ENCODE results near the gene FRMD4A.

FRMD4A gene

DNA sequence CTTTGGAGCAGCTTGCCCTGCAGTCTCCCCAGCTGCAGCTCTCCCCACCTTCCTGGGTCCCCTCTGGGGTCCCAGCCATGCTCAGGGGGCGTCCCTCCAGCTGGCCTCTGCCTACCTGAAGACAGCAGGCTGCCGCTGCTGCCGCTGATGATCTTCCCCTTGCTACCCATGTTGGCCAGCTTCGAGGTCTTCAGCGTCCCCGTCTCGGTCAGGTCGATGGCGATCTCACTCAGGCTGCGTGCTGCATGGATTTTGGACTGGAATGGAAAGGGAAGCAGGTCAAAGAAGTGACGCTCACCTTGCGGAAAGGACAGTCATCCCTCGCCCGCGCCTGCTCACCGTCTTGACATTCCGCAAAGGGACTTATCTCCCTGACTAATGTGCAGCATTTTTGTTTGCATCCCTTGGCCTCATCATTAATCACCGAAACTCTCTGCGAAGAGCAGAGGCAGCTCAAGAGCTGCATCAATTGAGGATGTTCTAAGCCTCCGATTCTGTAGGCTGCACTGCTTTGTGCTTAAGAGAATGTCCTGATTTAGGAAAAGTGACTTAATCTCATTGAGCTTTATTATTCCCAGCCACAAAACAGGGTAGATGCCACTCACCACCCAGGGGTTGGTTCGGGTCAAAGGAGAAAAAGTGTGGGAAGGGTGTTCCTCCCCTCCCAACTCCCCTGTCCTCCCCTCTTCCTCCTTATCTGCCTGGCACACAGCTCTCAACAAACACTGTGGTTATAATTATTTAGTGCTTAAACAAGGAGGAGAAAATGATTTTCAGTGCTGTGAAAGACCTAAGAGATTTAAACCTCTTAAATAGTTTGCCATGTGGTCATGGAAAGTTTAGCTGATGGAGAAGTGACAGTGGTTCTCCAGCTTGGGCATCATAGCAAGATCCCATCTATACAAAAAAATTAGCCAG is 636.7 kb downstream of the FRMD4A start:
- peaks cover 3 to 80% (median 59%) of the 10 kb centered on the region in 5 donors for H3K36me3 ChIP-seq (ENCODE audit: control insufficient read depth in 5 of 5, insufficient read depth in 5 of 5, low read length in 5 of 5)
- no peaks in the 10 kb centered on the region for H3K9me3 ChIP-seq (ENCODE audit: control insufficient read depth in 5 of 5, low read length in 5 of 5)
- H3K27ac ChIP-seq (ENCODE audit: low read depth, low read length) = no peak overlapping the region
- no peaks in the 10 kb centered on the region for H3K27me3 ChIP-seq (ENCODE audit: control insufficient read depth in 5 of 5, insufficient read depth in 4 of 5, low read length in 5 of 5)
- H3K9ac ChIP-seq (ENCODE audit: low read length in 5 of 5) = no peak overlapping the region
- H3K4me3 ChIP-seq (ENCODE audit: low read depth in 1 of 5, low read length in 5 of 5) = no peak overlapping the region
- peaks cover 0 to 26% (median 16%) of the 10 kb centered on the region in 5 donors for H3K4me1 ChIP-seq (ENCODE audit: control insufficient read depth in 5 of 5, insufficient read depth in 5 of 5, low read length in 5 of 5)

DNA sequence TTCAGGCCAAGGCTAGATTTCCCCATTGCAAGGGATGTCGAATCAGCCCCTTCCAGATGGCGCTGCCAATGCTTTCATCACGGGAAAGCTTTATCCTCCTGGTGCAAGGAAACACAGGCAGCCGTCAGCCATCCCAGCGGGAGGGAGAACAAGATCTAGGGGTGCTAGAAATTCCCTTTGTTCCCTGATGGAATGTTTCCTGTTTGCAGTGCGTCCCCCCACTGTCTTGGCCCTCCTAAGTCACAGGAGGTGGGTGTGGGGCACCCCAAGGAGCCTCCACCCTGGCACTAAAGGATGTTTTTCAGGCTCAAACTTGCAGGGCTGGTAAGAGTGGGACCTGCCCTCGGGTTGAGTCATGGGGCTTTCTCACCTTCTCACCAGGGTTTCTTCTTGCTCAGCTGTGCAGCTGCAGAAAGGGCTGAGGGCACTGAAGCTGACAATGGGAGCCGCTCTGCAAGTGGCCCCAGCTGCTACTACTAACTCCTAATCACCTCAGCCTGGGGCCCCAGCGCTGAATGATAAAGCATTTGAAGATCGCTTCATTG is 640.4 kb downstream of the FRMD4A start:
- no peak overlapping the region for H3K4me3 ChIP-seq (ENCODE audit: low read depth in 1 of 5, low read length in 5 of 5)
- peak overlapping the region; percentile 70 for H3K27ac ChIP-seq (ENCODE audit: low read depth, low read length)
- no peaks in the 10 kb centered on the region for H3K27me3 ChIP-seq (ENCODE audit: control insufficient read depth in 5 of 5, insufficient read depth in 4 of 5, low read length in 5 of 5)
- peaks cover 3 to 66% (median 40%) of the 10 kb centered on the region in 5 donors for H3K36me3 ChIP-seq (ENCODE audit: control insufficient read depth in 5 of 5, insufficient read depth in 5 of 5, low read length in 5 of 5)
- no peak overlapping the region for H3K9ac ChIP-seq (ENCODE audit: low read length in 5 of 5)
- H3K9me3 ChIP-seq (ENCODE audit: control insufficient read depth in 5 of 5, low read length in 5 of 5) = no peaks in the 10 kb centered on the region
- H3K4me1 ChIP-seq (ENCODE audit: control insufficient read depth in 5 of 5, insufficient read depth in 5 of 5, low read length in 5 of 5) = peaks cover 1 to 27% (median 25%) of the 10 kb centered on the region in 5 donors

DNA sequence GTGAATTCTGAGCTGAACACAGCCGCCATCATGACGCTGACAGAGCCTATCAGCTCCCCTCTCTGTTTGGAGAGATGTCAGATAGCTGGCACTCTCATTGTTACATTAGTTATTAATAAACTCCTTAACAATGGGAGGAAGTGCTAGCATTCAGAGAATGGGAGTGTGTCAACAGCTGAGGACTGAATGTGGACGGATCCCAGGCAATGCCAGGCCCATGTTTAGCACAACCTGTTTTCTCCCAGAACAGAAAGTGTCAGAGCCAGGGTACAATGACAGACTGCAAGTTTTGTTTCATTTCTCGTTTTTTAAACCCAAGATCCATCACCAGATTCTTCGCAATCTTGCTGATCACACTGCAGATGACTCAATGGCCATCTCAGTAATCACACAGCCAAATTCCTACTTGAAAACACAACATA is 644.4 kb downstream of the FRMD4A start:
- Histone ChIP-seq H3K9me3 (ENCODE audit: control insufficient read depth in 5 of 5, low read length in 5 of 5) (no peaks in the 10 kb centered on the region), H3K9ac (ENCODE audit: low read length in 5 of 5) (no peak overlapping the region), H3K27me3 (ENCODE audit: control insufficient read depth in 5 of 5, insufficient read depth in 4 of 5, low read length in 5 of 5) (no peaks in the 10 kb centered on the region), H3K27ac (ENCODE audit: low read depth, low read length) (peak overlapping the region; percentile 91), H3K4me1 (ENCODE audit: control insufficient read depth in 5 of 5, insufficient read depth in 5 of 5, low read length in 5 of 5) (peaks cover 9 to 50% (median 47%) of the 10 kb centered on the region in 5 donors), H3K36me3 (ENCODE audit: control insufficient read depth in 5 of 5, insufficient read depth in 5 of 5, low read length in 5 of 5) (peaks cover 3 to 49% (median 25%) of the 10 kb centered on the region in 5 donors), H3K4me3 (ENCODE audit: low read depth in 1 of 5, low read length in 5 of 5) (no peak overlapping the region)

DNA sequence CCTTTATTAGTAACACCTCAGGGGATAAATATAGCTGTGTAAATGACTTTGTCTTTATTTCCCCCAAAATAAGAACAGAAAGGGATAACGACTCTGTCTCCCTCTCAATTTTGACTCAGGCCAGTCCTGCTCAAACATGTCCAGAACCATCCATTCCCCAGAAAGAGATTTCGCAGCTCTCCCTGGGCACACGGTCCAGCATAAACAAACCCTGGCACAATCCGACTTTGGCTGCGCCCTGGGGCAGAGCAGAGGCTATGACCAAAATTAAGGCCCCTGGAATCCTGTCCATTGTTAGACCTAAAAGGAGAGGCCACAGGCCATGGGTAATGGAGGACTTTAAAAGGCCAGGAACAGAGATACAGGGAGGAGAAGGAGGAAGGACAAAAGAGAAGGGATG is 644.8 kb downstream of the FRMD4A start:
- Histone ChIP-seq H3K27ac (ENCODE audit: low read depth, low read length) (peak overlapping the region; percentile 91), H3K4me3 (ENCODE audit: low read depth in 1 of 5, low read length in 5 of 5) (no peak overlapping the region), H3K9me3 (ENCODE audit: control insufficient read depth in 5 of 5, low read length in 5 of 5) (no peaks in the 10 kb centered on the region), H3K27me3 (ENCODE audit: control insufficient read depth in 5 of 5, insufficient read depth in 4 of 5, low read length in 5 of 5) (no peaks in the 10 kb centered on the region), H3K9ac (ENCODE audit: low read length in 5 of 5) (no peak overlapping the region), H3K36me3 (ENCODE audit: control insufficient read depth in 5 of 5, insufficient read depth in 5 of 5, low read length in 5 of 5) (peaks cover 3 to 48% (median 20%) of the 10 kb centered on the region in 5 donors), H3K4me1 (ENCODE audit: control insufficient read depth in 5 of 5, insufficient read depth in 5 of 5, low read length in 5 of 5) (peaks cover 9 to 50% (median 47%) of the 10 kb centered on the region in 5 donors)

DNA sequence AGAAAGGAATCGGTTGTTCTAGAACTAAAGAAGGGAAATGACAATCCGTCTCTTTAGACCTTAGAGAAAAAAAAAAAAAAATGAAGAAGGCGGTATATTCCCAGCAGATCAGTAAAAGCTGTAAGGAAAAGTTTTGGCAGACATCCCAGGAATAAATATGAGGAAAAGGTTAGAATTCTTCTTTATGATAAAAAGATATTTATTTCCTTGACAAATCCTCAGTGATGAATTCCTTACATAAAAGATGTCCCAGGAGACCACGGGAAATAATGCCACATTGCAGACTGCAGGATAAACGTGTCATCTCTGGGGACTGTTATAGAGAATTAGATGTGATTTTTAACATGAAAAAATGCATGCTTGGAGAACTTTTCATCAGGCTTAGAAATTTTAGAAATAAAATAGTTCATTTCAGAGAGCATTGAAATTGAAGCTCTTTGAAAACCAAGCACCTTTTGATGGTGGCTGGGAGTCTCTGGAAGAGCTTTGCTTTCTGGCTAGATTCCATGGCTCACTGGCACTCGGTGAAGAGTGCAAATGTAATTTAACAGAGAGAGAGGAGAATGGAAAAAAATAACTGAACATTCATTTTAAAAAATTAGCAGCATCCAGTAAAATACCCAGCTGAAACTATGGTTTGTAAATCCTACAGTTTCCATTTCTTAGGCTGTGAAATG is 645.8 kb downstream of the FRMD4A start:
- H3K9me3 ChIP-seq (ENCODE audit: control insufficient read depth in 5 of 5, low read length in 5 of 5) = no peaks in the 10 kb centered on the region

DNA sequence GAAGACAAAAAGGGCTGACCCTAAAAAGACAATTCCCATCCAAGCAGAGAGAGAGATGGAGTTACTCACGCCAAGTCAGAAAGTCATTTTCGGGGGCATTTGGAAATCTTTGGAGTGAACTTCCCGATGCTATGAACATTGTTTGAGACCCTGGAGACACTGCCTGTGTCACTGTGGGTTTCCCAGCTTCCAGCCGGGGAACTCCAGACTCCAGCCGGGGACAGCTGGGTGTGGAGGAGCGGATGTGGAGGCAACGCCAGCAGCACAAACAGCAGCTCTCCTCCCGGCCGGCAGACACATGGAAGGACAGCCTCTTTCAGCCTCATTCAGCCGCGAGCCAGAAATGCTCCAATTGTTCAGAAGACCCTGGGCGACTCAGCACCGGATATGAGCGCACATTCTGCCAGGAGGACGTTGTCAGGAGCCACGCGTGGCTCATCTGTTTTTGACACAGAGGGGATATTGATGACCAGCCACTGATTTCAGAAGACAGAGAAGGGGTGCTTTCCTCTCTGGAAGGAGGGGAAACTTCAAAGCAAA is 646.4 kb downstream of the FRMD4A start:
- Histone ChIP-seq H3K27me3 (ENCODE audit: control insufficient read depth in 5 of 5, insufficient read depth in 4 of 5, low read length in 5 of 5) (no peaks in the 10 kb centered on the region), H3K36me3 (ENCODE audit: control insufficient read depth in 5 of 5, insufficient read depth in 5 of 5, low read length in 5 of 5) (peaks cover 3 to 47% (median 19%) of the 10 kb centered on the region in 5 donors), H3K9me3 (ENCODE audit: control insufficient read depth in 5 of 5, low read length in 5 of 5) (no peaks in the 10 kb centered on the region), H3K9ac (ENCODE audit: low read length in 5 of 5) (peak overlapping the region in 4 of 5 donors; percentile 6 to 68 (median 36)), H3K4me1 (ENCODE audit: control insufficient read depth in 5 of 5, insufficient read depth in 5 of 5, low read length in 5 of 5) (peaks cover 9 to 40% (median 40%) of the 10 kb centered on the region in 5 donors), H3K27ac (ENCODE audit: low read depth, low read length) (peak overlapping the region; percentile 91), H3K4me3 (ENCODE audit: low read depth in 1 of 5, low read length in 5 of 5) (peak overlapping the region in 1 of 5 donors; percentile 26)

More for the DNA sequence above, 645.8 kb downstream of the FRMD4A start:
- Histone ChIP-seq H3K4me3 (ENCODE audit: low read depth in 1 of 5, low read length in 5 of 5) (no peak overlapping the region), H3K27ac (ENCODE audit: low read depth, low read length) (peak overlapping the region; percentile 91), H3K36me3 (ENCODE audit: control insufficient read depth in 5 of 5, insufficient read depth in 5 of 5, low read length in 5 of 5) (peaks cover 3 to 44% (median 17%) of the 10 kb centered on the region in 5 donors), H3K27me3 (ENCODE audit: control insufficient read depth in 5 of 5, insufficient read depth in 4 of 5, low read length in 5 of 5) (no peaks in the 10 kb centered on the region), H3K9ac (ENCODE audit: low read length in 5 of 5) (peak overlapping the region; percentile 20 to 68 (median 38)), H3K4me1 (ENCODE audit: control insufficient read depth in 5 of 5, insufficient read depth in 5 of 5, low read length in 5 of 5) (peaks cover 9 to 42% (median 40%) of the 10 kb centered on the region in 5 donors)

DNA sequence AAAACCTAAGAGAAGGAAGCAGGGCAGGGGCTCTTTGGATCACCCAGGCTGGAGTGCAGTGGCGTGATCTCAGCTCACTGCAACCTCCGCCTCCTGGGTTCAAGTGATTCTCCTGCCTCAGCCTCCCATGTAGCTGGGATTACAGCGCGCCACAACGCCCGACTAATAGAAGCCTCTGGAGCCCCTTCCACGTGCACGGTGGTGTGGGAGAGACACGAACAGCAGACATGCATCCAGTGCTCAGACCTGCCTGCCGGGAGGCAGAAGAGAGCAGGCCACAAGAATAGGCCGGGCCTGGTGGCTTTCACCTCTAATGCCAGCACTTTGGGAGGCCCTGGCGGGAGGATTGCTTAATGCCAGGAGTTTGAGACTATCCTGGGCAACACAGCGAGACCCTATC is 647.7 kb downstream of the FRMD4A start:
- H3K27me3 ChIP-seq (ENCODE audit: control insufficient read depth in 5 of 5, insufficient read depth in 4 of 5, low read length in 5 of 5) = no peaks in the 10 kb centered on the region
- H3K4me3 ChIP-seq (ENCODE audit: low read depth in 1 of 5, low read length in 5 of 5) = no peak overlapping the region
- H3K4me1 ChIP-seq (ENCODE audit: control insufficient read depth in 5 of 5, insufficient read depth in 5 of 5, low read length in 5 of 5) = peaks cover 9 to 43% (median 40%) of the 10 kb centered on the region in 5 donors
- H3K36me3 ChIP-seq (ENCODE audit: control insufficient read depth in 5 of 5, insufficient read depth in 5 of 5, low read length in 5 of 5) = peaks cover 8 to 48% (median 24%) of the 10 kb centered on the region in 5 donors
- H3K9ac ChIP-seq (ENCODE audit: low read length in 5 of 5) = no peak overlapping the region
- no peaks in the 10 kb centered on the region for H3K9me3 ChIP-seq (ENCODE audit: control insufficient read depth in 5 of 5, low read length in 5 of 5)
- peak overlapping the region; percentile 91 for H3K27ac ChIP-seq (ENCODE audit: low read depth, low read length)

DNA sequence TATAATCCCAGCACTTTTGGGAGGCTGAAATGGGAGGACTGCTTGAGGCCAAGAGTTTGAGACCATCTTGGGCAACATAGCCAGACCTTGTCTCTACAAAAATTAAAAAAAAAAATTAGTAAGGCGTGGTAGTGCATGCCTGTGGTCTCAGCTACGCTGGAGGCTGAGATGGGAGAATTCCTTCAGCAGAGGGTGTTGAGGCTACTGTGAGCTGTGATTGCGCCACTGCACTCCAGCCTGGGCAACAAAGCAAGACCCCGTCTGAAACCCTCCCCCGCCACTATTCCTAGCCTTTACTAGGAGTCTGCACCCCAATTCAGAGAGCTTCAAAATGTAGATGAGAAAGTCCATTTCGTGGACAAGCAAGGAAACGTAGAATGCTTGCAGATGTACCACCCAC is 648.8 kb downstream of the FRMD4A start:
- Histone ChIP-seq H3K9ac (ENCODE audit: low read length in 5 of 5) (no peak overlapping the region), H3K27ac (ENCODE audit: low read depth, low read length) (no peak overlapping the region)

DNA sequence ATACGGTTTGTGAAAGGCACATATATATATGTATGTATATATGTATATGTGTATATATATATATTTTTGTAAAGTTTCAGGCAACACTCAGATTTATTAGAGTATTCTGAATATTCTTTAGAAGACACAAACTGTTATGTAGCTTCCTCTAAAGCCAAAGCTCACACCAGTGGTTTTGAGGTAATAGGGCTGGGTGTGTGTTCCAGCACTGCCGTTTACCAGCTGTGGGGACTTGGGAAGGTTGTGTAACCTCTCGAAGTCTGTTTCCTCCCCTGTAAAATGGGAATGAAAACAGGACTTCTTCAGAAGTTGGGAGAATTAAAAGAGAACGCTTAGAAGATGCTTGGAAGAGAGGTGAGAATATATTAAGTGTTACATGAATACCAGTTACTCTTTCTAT is 649.2 kb downstream of the FRMD4A start:
- Histone ChIP-seq H3K9me3 (ENCODE audit: control insufficient read depth in 5 of 5, low read length in 5 of 5) (no peaks in the 10 kb centered on the region), H3K27me3 (ENCODE audit: control insufficient read depth in 5 of 5, insufficient read depth in 4 of 5, low read length in 5 of 5) (no peaks in the 10 kb centered on the region), H3K9ac (ENCODE audit: low read length in 5 of 5) (no peak overlapping the region), H3K36me3 (ENCODE audit: control insufficient read depth in 5 of 5, insufficient read depth in 5 of 5, low read length in 5 of 5) (peaks cover 16 to 48% (median 24%) of the 10 kb centered on the region in 5 donors), H3K4me1 (ENCODE audit: control insufficient read depth in 5 of 5, insufficient read depth in 5 of 5, low read length in 5 of 5) (peaks cover 9 to 41% (median 36%) of the 10 kb centered on the region in 5 donors), H3K4me3 (ENCODE audit: low read depth in 1 of 5, low read length in 5 of 5) (no peak overlapping the region), H3K27ac (ENCODE audit: low read depth, low read length) (no peak overlapping the region)

More for the DNA sequence above, 648.8 kb downstream of the FRMD4A start:
- H3K9me3 ChIP-seq (ENCODE audit: control insufficient read depth in 5 of 5, low read length in 5 of 5) = no peaks in the 10 kb centered on the region
- H3K27me3 ChIP-seq (ENCODE audit: control insufficient read depth in 5 of 5, insufficient read depth in 4 of 5, low read length in 5 of 5) = no peaks in the 10 kb centered on the region
- peaks cover 12 to 44% (median 22%) of the 10 kb centered on the region in 5 donors for H3K36me3 ChIP-seq (ENCODE audit: control insufficient read depth in 5 of 5, insufficient read depth in 5 of 5, low read length in 5 of 5)
- H3K4me1 ChIP-seq (ENCODE audit: control insufficient read depth in 5 of 5, insufficient read depth in 5 of 5, low read length in 5 of 5) = peaks cover 9 to 44% (median 40%) of the 10 kb centered on the region in 5 donors
- no peak overlapping the region for H3K4me3 ChIP-seq (ENCODE audit: low read depth in 1 of 5, low read length in 5 of 5)
